ENCODE data around the gene AIMP1.

The AIMP1 gene

DNA sequence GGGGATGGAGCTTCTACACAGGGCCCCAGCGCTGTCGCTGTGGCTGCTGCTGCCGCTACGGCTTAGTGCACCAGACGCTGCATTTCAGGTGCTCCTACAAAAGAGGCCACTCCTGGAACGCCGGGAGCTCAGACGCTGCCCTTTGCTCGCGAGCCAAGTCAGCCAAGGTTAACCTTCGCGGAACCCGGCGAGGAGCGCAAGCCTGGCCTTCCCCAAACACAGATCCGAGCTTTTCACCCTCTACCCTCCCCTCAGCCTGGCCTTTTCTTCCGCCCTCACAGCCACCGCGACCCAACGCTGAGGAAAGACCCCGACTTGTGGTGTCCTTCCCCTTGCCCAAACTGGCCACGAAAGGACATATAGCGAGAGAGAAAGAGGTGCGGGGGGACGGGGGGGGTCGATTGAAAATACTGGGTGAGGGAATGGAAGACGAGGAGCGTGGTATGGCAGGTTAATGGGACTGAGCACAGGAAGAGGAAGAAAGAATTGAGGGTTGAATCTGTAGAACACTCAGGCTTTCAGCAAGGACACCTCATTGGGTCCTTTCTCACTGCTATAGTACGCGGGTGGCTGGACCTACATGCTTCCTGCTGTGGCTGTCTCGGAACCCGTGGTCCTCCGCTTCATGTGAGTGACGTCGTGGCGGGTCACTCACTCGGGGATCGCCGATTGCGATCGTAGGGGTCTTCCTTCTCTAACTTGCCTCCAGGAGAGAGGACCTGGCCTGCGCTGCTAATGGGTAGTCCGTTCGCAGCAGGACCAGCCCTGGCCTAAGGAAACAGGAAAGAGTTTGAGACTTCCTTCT is at the start of gene AIMP1, which contains the start of gene TBCK:
Gene AIMP1, plus strand, starts transcription at position 583 of the 805 bp plus-strand sequence. CDS start 8,460 bp downstream, outside the sequence.
Gene TBCK, minus strand, starts transcription at position 242 of the 805 bp plus-strand sequence. CDS start 7,249 bp downstream, outside the sequence.
- DNase-seq: peak; percentile 90 to 92

DNA sequence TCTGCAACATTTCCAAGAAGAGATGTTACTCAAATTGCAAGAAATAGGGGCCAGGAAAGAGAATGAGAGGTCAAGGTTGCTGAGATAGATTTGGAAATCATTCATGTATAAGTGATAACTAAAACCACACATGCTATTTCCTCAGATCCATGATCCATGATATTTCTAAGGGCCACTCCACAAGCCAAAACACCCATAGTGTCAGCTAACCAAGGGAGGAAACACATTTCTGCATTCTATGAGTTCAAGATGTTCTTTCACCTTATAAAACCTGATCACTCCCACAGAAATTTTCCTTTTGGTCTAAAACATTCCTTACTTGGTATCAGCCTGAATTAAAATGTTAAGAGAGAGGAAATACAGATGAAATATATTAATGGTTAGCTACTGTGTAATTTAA is 47.6 kb upstream of the AIMP1 start:
- DNase-seq: no peak

DNA sequence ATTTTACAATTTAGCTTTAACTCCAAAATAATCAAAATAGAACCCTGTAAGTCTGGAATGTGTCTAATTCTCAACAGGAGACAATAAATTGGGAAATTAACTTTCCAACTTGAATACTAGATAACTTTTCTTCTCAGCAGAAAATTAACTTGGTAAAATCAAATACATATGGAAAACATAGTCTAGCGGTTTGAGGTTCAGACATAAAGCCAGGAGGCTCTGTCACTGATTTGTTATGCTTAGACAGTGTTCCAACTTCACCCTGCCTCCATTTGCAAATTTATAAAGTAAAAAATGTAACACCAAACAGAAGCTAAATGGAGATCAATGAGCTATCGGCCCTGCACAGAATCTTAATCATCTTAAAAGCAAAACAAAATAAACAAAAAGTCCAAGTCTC is 46.6 kb upstream of the AIMP1 start:
- no peak for DNase-seq

DNA sequence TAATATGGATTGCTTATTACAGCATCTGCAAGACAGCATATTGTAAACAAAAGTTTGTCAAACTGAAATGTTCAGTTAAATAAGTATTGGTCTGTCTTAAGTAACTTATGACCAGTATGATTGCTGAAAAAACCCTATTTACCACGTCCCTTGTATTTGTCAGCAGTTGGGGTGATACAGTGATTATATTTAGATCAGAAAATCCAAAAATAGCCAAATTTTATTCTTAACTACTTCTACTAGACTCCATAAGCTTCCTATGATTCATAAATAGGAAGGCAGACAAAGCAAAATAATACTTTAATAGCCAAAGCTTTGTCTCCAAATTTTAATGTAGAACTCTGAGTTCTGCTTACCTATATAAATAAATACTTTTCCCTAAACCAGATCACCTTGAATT is 45.6 kb upstream of the AIMP1 start:
- DNase-seq: no peak

DNA sequence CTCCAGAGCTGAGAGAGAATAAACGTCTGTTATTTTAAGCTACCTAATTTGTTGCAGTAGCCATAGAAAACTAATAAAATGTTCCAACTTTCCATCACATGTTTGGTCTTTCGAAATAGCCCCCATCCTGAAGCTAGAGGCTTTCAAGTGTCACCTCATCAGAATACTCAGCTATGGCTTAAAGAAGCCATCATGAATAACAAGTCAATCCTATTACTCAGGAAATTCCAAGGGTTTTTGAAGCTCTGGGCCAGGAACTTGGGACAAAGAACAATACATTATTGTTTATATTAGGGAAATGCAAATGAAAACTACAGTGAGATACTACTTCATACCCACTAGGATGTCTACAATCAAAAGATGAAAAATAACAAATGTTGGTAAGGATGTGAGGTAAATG is 42.5 kb upstream of the AIMP1 start:
- DNase-seq: no peak

DNA sequence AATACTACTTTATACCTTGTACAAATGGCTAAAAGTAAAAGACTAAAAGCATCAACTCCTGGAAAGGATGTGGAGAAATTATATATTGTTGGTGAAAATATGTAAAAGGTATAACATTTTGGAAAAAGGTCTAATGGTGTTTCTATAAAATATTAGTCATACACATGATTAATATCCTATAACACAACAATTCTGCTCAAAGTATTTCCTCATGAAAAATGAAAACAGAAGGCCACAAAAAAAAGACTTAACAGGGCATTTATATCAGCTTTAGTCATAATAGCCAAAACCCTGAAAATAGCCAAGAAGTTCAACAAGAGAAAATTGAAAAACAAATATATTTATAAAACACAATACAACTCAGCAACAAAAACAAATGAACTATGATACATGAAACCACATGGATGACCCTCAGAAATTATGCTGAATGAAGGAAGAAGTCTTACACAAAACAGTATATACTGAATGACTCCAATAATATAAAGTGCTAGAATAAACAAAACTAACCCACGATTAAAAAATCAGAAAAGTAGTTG is 39.1 kb upstream of the AIMP1 start:
- DNase-seq: no peak

DNA sequence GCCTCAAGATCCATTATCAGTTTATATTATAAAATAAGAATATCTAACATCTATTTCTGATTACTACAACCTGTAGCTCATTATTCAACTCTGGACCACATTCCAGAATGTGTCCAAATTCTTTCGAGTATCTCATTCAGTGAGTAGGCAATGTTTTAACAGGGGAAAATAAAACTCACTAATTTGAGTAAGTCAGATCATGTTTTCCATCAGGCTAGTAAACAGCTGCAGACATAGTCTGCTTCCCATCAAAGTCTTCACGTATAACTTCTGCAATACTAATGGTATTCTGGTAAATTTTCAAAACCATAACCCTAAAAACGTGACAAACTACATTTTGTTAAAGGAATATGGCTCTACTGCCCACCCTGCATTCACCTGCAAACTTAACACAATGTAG is 32.1 kb upstream of the AIMP1 start:
- DNase-seq: no peak

DNA sequence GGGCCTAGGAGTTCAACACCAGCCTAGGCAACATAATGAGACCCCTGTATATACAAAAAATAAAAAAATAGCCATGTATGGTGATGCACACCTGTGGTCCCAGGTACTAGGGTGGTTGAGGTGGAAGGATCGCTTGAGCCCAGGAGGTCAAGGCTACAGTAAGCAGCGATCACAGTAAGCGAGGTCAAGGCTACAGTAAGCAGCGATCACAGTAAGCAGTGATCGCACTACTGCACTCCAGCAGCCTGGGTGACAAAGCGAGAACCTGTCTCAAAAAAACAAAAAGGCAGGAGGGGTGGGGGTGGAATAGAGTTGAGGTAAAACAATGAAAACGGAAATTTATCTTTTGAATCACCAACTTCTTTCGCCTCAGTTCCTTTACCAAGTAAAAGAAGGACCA is 29.7 kb upstream of the AIMP1 start:
- DNase-seq: no peak

DNA sequence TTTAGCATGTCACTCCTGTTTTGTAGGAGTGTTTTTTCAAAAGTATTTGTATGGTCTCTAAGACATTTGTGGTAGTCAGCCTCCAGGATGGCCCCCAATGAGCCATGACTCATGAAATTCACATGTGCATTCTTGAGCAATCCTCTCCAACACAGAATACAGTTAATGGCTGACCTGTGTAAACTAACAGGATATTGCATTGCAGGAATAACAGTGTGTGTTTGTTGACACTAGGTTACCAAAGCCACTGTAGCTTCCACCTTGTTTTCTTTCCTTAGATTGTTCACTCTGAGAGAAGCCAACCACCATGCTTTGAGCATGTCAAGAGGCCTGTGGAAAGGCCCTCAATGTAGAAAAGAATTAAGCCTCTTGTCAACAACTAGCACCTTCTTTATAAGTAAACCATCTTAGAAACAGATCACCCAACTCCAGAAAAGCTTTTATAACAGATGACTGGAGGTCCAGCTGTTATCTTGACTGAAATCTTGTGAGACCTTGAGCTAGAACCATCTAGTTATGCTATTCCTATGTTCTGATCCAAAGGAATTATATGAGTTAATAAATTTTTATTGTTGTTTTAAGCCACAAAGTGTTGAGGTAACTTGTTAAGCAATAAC is 28.9 kb upstream of the AIMP1 start:
- DNase-seq: no peak

DNA sequence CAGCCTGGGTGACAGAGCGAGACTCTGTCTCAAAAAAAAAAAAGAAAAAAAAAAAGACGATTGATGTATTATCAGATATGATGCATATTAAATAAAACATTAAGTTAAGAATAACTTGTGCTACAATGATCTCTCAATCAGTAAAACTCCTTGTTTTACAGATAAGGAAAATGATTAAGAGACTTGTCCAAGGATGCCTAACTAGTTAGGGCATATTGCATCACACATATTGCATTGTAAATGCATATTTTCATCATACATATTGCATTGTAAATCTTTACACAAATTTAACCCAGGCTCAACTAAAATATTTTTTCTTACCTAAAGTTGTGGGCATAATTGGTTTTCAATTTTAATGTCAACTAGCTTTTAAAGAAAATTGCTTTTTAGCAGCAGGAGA is 26.6 kb upstream of the AIMP1 start:
- no peak for DNase-seq

DNA sequence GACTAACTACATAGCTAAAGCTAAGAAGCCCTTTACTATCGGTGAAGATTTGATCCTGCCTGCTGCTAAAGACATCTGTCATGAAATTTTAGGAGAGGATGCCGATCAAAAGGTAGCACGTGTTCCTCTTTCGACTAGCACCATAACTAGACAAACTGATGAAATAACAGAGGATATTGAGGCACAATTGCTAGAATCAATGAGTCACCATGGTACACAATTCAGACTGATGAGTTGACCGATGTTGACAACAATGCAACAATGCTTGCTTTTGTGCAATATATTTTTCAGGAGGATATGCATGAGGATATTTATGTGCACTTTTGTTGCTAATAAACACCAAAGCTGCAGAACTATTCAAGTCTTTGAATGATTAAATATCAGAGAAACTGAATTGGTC is 24.7 kb upstream of the AIMP1 start:
- no peak for DNase-seq

DNA sequence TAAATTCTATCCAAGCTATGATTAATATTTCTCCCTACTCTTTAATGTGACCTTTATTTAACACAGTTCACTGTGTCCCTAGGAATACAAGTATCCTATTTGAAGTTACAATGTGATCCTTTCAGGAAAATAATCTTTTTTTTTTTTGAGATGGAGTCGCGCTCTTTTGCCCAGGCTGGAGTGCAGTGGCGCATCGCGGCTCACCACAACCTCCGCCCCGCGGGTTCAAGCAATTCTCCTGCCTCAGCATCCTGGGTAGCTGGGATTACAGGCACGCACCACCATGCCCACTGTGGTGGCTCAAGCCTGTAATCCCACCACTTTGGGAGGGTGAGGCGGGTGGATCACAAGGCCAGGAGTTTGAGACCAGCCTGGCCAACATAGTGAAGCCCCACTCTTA is 22.3 kb upstream of the AIMP1 start:
- DNase-seq: no peak

DNA sequence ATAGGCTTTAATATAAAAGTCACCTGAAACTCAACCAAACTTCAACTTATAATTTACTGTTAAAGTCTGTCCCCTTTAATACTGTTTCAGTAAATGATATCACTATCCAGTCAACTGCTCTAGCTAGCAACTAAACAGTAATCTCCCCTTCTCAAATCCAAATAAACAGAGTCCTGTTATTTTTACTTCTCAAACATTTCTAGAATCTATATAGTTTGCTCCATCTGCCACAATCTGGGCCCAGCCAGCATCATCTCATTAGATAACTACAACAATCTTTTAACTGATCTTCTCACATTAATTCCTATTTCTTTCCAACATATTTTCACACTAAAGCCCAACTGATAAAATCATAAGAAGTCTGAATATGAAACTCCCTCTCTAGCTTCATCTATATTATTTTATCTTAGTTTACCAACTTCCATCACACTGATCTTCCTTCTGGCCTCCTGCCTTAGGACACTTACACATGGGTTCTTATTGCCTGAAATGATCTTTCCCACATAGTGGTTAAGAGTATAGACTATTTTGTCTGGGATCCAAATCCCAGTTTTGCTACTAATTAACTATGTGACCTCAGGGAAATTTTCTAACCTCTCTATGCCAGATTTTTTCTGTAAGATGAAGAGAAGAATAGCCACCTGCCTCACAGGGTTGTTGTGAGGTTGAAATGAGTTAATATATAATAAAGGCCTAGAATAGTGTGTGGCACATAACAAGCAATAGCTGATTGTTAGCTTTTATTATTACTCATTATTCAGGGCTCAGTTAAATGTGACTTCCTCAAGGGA is 18.9 kb upstream of the AIMP1 start:
- no peak for DNase-seq

DNA sequence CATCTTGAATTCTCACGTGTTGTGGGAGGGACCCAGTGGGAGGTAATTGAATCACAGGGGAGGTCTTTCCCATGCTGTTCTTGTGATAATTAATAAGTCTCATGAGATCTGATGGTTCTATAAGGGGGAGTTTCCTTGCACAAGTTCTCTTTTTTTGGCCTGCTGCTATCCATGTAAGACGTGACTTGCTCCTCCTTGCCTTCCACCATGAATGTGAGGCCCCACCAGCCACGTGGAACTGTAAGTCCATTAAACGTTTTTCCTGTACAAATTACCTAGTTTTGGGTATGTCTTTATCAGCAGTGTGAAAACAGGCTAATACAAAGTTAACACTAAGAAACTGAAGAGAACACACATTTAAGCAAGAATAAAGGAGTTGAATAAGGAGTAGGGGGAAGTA is 16.4 kb upstream of the AIMP1 start:
- DNase-seq: no peak

DNA sequence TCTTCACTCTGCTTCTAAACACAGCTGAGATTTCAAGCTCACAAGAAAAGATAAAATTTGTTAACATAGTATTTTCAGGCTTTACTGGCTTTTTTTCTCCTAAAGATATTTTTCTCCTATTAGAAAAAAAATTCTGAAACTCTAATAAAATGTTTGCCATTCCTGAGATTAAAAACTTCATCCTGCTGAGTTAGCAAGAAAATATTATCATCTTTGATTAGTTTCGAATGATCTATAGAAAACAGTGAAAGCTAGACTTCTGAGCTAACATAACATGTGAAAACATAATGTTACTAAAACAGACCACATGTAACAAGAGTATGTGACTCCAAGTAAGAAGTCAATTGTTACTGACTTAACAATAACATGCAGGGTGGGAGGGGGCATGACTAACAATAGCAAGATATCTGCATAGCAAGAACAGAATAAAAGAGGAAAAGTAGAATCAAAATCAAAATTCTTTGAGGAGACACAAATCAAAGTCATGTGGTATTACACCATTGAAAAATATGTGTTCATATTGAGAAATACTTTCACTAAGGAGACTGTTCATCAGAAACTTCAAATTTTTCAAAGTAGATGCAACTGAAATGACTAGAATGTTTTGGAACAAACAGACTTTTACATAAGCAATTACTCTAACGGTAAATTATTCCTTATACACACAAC is 14.8 kb upstream of the AIMP1 start:
- no peak for DNase-seq

DNA sequence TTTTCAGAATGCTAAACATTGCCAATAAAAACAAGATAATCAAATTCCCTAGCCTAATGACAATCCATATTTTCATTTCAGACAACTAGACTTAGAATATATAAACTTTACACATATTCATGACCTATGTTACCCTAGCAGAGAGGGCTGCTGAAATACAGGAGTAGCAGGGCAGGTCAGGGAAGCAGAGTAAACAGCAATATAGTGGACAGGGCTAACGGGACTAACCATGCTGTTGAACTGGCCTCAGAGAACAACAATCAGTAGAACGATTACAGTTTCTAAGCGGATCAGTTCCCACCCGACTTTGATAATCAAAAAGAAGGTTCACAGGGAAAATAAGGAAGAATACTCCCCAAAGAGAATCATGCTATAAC is 14.3 kb upstream of the AIMP1 start:
- no peak for DNase-seq

DNA sequence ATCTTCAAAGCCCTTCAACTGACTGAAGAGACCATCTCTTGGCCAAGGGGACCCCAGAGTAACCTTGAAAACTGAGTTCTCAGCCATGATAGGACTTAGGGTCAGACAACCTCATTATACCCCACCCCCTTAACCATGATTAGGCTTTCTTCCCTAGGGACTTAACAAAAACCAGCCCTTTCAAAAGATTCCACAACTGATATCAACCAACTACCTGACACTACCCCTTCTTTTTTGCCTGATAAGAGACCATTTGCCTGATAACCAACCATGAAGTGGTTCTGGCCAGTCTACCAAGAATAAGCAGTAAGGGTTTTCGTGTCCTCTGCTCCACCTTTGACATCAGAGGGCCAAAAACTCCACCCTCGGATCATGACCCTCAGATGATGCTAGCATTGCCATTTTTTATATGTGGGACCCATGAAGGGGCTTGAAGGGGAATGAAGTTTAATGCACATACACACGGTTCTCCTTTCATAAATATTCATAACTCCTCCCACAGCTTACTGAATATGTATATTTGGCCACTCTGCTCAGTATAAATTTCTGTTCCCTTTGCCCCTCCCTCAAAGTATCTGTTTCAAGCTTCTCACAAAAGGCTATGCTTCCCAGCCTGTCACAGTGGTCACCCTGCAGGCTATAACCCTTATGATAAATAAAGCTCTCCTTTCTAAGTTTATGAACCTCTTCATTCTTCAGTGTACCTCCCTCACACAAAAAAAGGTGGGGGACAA is 12.6 kb upstream of the AIMP1 start:
- no peak for DNase-seq

DNA sequence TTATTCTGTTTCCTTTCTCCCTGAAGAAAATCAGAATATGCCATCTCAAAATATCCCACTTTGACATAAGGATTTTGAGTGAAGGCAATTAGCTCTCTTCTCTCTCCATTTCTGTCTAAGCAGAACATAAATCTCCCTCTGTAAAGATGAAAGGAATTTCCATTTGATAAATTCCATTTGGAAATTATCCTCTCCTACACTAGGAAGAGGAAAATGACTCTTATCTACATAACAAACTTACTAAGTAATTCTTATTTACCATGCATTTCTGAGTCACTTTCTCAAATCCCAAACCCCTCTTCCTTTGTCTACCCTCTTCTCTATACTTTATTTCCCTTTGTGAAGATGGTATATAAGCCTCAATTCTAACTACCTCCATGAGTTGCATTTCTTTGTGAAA is 11.7 kb upstream of the AIMP1 start:
- DNase-seq: no peak

DNA sequence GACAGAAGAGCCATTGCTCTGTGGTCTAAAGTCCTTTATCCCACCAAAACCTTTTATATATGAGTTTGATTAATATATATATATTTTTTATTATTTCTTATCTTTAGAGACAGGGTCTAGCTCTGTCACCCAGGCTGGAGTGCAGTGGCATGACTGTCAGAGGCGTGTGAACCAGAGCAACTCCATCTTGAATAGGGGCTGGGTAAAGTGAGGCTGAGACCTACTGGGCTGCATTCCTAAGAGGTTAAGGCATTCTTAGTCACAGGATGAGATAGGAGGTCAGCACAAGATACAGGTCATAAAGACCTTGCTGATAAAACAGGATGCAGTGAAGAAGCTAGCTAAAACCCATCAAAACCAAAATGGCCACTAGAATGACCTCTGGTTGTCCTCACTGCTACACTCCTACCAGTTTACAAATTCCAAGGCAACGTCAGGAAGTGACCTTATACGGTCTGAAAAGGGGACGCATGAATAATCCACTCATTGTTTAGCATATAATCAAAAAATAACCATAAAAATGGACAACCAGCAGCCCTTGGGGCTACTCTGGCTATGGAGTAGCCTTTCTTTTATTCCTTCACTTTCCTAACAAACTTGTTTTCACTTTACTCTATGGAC is 10.8 kb upstream of the AIMP1 start:
- DNase-seq: no peak

DNA sequence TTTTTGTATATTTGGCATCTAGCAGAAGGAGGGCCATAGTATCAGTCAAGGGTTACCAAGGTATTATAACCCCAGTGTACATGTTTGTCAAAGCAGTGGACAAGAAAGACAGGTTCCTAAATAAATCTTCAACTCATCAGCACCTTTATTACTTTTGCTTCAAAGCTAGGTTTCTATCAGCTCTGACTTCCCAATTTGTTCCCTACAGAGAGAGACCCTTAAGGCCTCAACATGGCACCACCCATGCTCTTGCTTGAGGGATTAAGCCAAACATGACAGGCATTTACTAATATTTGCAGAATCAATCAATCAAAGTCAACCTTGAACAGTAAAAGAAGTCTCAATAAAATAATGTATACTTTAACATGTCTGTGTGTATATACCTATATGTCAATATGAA is 9.8 kb upstream of the AIMP1 start:
- no peak for DNase-seq

DNA sequence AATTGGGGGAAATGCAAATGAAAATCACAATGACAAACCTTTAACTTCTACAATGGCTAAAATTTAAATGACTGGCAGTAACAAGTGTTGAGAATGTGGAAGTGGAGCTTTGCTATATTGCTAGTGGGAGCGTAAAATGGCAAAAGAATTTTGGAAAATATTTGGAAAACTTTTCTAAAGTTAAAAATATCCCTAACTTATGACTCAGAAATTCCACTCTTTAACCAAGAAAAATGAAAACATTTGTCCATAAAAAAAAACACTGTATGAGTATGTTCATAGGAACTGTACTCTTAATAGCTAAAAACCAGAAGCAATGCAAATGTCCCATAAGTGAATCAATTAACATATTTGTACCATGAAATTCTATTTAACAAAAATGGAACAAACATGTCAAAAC is 4.0 kb upstream of the AIMP1 start:
- DNase-seq: no peak

DNA sequence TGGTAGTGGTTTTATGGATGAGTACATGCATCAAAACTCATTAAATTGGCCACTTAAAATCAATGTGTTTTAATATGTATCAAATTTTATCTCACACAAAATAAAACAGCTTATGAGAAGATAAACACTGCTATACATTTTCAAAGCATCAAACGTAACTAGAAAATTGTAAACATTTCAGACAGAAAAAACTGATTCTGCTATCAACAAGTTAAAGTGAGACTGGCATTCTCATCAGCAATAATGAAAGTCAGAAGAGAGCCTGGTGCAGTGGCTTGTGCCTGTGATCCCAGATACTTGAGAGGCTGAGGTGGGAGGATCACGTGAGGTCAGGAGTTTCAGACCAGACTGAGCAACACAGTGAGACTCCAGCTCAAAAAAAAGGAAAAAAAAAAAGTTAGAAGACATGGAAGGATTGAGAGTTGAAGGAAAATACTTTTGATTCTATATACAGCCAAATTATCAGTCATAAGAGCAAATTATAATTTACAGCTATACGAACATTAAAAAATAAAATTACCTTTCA is 3.3 kb upstream of the AIMP1 start:
- DNase-seq: no peak

Measured in CD4-positive, alpha-beta T cell treated with Interleukin-1 beta for 1 hour (primary cell).